ENCODE results near the gene RASIP1.

The RASIP1 gene

DNA sequence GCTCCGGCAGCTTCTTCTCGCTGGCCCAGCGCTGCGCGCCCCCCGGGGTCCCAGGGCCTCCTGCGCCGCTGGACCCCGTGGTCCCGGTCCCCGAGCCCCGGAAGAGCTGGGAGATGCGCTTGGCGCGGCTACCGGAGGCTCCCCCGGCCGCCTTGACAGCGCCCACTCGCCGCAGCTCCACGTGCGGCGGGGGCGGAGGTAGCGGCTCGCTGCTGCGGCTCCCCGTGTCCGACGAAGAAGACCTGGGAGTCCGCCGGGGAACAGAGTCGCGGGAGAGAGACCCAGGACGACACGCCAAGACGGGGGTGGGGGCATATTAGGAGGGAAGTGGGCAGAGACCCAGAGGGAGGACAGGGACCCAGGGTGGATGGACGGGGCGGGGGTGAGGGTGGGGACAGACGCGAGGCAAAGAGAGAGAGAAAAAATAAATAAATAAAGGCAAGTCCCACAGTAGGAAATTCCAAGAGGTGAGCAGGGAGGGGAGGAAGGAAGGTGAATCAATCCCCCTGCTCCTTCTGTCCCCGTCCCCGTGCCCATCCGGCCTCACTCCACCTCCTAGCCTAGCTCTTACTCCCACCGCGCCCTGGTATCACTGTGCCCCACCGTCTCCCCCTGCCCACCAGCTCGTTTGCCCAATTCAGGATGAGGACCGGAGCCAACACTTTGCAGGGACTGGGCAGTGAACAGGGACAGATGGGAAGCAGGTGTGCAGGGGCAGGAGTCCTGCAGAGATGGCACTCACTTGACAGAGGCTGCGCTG lies 826 bp downstream of the RASIP1 start:
- no peak for DNase-seq
- H3K27me3 ChIP-seq (replicated peaks in 2 of 5; ENCODE audit: control insufficient read depth in 4 of 5, insufficient read depth in 5 of 5, low read length in 4 of 5): peaks cover 0 to 20% (median 14%) of the 10 kb centered on the region in 5 experiments
- ChIA-PET CTCF (interaction anchor here (0.6 to 3.5 kb wide), 7 partner anchors 14 to 101 kb away, joined by 3 to 16 read pairs (median 4); no protein-coding TSS in a partner anchor), POLR2A (interaction anchor here (1.0 to 1.8 kb wide), 3 partner anchors 15 to 27 kb away, joined by 3 to 6 read pairs (median 4); no protein-coding TSS in a partner anchor)
- WGBS (ENCODE audit: insufficient coverage): 2% methylated on average over 39 of the region's 51 CpGs
- peak overlapping the region in 5 of 7 experiments; percentile 34 to 72 (median 64) for H3K4me3 ChIP-seq (ENCODE audit: control insufficient read depth in 1 of 7, extremely low read depth in 1 of 7, insufficient read depth in 4 of 7, low read depth in 2 of 7, low read length in 6 of 7)
- no peak overlapping the region for H3K27ac ChIP-seq (ENCODE audit: insufficient read depth in 1 of 2, low read depth in 1 of 2, low read length in 2 of 2, poor library complexity in 1 of 2, severe bottlenecking in 2 of 2)
- H3K36me3 ChIP-seq (ENCODE audit: control insufficient read depth in 4 of 4, insufficient read depth in 4 of 4, low read length in 3 of 4): no peaks in the 10 kb centered on the region
- peaks cover 0 to 34% (median 31%) of the 10 kb centered on the region in 4 experiments for H3K4me1 ChIP-seq (ENCODE audit: control extremely low read depth in 1 of 4, control insufficient read depth in 4 of 4, insufficient read depth in 4 of 4, low read length in 3 of 4)
- no peaks in the 10 kb centered on the region for H3K9me3 ChIP-seq (ENCODE audit: control extremely low read depth in 1 of 5, control insufficient read depth in 4 of 5, insufficient read depth in 2 of 5, low read depth in 1 of 5, low read length in 4 of 5)

DNA sequence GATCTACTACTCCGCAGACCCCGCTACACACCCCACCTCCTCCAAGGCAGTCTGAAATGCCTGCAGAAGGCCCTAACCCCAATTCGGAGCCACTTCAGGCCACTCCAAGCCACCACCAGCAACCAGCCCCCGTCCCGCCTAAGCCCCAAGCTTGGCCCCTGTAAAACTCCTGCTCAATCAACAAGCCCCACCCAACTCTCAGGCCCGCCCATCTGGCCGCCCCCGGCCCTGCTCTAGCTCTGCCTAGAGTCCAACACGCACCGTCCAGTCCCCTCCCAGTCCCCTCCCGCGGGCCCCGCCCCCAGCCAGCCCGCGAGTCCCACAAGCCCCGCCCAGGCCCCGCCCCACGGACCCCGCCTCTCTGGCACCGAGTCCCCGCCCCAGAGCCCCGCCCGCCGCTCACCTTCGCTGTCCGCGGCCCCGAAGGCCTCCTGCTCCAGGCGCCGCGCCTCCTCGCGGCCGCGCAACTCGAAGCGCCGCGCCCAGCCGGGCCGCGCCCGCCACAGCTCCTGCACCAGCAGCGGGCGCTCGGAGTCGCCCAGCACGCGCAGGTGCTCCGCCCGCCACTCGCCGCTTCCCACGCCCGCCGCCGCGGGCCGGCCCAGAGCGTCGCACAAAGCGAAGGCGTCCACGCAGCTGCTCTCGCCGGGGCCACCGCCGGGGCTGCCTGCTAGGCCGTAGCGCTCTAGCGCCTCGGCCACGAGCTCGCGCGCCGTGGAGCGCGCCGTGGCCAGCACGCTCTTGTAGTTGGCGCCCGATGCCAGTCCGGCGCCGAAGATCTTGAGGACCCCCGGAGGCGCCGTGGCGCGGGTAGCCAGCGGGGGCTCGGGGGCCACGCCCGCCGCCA lies 1.6 kb downstream of the RASIP1 start:
- H3K27me3 ChIP-seq (replicated peaks in 2 of 5; ENCODE audit: control insufficient read depth in 4 of 5, insufficient read depth in 5 of 5, low read length in 4 of 5): peaks cover 0 to 20% (median 12%) of the 10 kb centered on the region in 5 experiments
- H3K27ac ChIP-seq (ENCODE audit: insufficient read depth in 1 of 2, low read depth in 1 of 2, low read length in 2 of 2, poor library complexity in 1 of 2, severe bottlenecking in 2 of 2): peak overlapping the region in 1 of 2 experiments; percentile 69
- ChIA-PET POLR2A (interaction anchor here (1.0 to 1.8 kb wide), 3 partner anchors 14 to 26 kb away, joined by 3 to 6 read pairs (median 4); no protein-coding TSS in a partner anchor), CTCF (interaction anchor here (1.0 to 3.5 kb wide), 7 partner anchors 10 to 64 kb away, joined by 3 to 16 read pairs (median 4); no protein-coding TSS in a partner anchor)
- H3K4me1 ChIP-seq (ENCODE audit: control extremely low read depth in 1 of 4, control insufficient read depth in 4 of 4, insufficient read depth in 4 of 4, low read length in 3 of 4): peaks cover 0 to 34% (median 31%) of the 10 kb centered on the region in 4 experiments
- 1% methylated on average over 57 of the region's 96 CpGs for WGBS (ENCODE audit: insufficient coverage)
- peak overlapping the region in 6 of 7 experiments; percentile 28 to 72 (median 60) for H3K4me3 ChIP-seq (ENCODE audit: control insufficient read depth in 1 of 7, extremely low read depth in 1 of 7, insufficient read depth in 4 of 7, low read depth in 2 of 7, low read length in 6 of 7)
- DNase-seq: peak; percentile 87 to 90 (median 88)
- H3K9me3 ChIP-seq (ENCODE audit: control extremely low read depth in 1 of 5, control insufficient read depth in 4 of 5, insufficient read depth in 2 of 5, low read depth in 1 of 5, low read length in 4 of 5): no peaks in the 10 kb centered on the region
- H3K36me3 ChIP-seq (ENCODE audit: control insufficient read depth in 4 of 4, insufficient read depth in 4 of 4, low read length in 3 of 4): no peaks in the 10 kb centered on the region

DNA sequence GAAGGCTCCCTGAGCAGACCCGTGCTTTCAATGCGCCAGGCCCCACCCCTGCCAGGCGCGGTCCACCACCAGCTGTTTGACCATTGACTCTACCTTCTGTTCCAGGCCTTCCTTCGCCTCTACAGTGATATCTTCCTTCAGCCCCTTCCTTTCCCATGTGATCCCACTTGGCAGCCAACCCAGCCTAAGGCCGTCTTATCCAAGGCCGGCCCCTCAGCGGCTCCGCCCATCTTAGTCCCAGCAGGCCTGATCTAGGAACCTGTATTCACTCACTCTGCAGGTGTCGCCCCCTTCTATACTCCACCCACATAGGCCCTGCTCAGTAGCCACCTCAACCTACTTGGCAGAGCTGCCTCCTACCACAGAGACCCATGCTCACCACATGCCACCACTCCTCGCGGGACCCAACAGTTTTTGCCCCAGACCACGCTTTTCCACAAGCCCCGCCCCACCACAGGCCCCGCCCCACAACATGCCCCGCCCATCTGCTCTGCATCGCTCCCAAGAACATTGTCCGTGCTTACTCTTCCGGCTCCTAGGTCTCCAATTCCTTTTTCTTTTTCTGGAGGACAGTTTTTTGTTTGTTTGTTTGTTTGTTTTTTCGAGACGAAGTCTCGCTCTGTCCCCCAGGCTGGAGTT lies 2.9 kb downstream of the RASIP1 start:
- Histone ChIP-seq H3K4me3 (ENCODE audit: control insufficient read depth in 1 of 7, extremely low read depth in 1 of 7, insufficient read depth in 4 of 7, low read depth in 2 of 7, low read length in 6 of 7) (no peak overlapping the region), H3K27ac (ENCODE audit: insufficient read depth in 1 of 2, low read depth in 1 of 2, low read length in 2 of 2, poor library complexity in 1 of 2, severe bottlenecking in 2 of 2) (peak overlapping the region in 1 of 2 experiments; percentile 19), H3K4me1 (ENCODE audit: control extremely low read depth in 1 of 4, control insufficient read depth in 4 of 4, insufficient read depth in 4 of 4, low read length in 3 of 4) (peaks cover 0 to 34% (median 31%) of the 10 kb centered on the region in 4 experiments), H3K36me3 (ENCODE audit: control insufficient read depth in 4 of 4, insufficient read depth in 4 of 4, low read length in 3 of 4) (no peaks in the 10 kb centered on the region), H3K9me3 (ENCODE audit: control extremely low read depth in 1 of 5, control insufficient read depth in 4 of 5, insufficient read depth in 2 of 5, low read depth in 1 of 5, low read length in 4 of 5) (no peaks in the 10 kb centered on the region), H3K27me3 (replicated peaks in 2 of 5; ENCODE audit: control insufficient read depth in 4 of 5, insufficient read depth in 5 of 5, low read length in 4 of 5) (peaks cover 0 to 20% (median 14%) of the 10 kb centered on the region in 5 experiments)
- WGBS (ENCODE audit: insufficient coverage): 94% methylated on average over 18 of the region's 22 CpGs
- CTCF ChIA-PET: interaction anchor here (0.7 to 3.5 kb wide), 4 partner anchors 12 to 61 kb away, joined by 3 to 16 read pairs (median 6); no protein-coding TSS in a partner anchor
- POLR2A ChIA-PET: no interaction called here
- peak in 1 of 3 donors; percentile 22 for DNase-seq

DNA sequence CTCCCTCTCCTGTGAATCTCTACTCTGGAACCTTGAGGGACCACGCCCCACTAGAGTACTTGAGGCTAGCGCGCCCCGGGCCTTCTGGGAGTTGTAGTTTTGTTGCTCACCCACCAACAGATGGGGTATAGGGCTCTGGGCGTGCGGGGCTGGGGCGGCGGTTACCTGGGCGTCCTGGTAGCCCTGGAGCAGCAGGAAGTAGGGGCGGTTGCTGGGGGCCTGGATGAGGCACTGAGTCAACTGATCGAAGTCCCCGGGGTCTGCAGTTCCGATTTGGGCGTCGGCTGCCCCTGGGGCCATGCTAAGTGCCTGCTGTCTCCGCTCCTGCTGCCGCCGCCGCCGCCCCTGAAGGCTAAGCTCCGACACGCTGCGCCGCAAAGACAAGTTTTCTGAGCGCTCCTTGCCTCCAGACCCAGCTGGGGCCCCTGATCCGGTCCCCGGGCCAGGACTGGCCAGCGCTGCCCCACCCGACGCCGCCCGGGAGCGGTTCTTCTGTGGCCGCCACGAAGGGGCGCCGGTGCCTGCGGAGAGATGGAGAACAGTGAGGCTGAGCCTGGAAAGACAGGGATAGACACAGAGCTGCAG lies 5.3 kb downstream of the RASIP1 start:
- peaks cover 0 to 17% (median 16%) of the 10 kb centered on the region in 4 experiments for H3K4me1 ChIP-seq (ENCODE audit: control extremely low read depth in 1 of 4, control insufficient read depth in 4 of 4, insufficient read depth in 4 of 4, low read length in 3 of 4)
- no peak overlapping the region for H3K4me3 ChIP-seq (ENCODE audit: control insufficient read depth in 1 of 7, extremely low read depth in 1 of 7, insufficient read depth in 4 of 7, low read depth in 2 of 7, low read length in 6 of 7)
- H3K9me3 ChIP-seq (ENCODE audit: control extremely low read depth in 1 of 5, control insufficient read depth in 4 of 5, insufficient read depth in 2 of 5, low read depth in 1 of 5, low read length in 4 of 5): no peaks in the 10 kb centered on the region
- no peak for DNase-seq
- POLR2A ChIA-PET: interaction anchor here (0.6 kb wide), 1 partner anchor 97 kb away, joined by 6 read pairs; no protein-coding TSS in a partner anchor
- 96% methylated on average over 28 of the region's 38 CpGs for WGBS (ENCODE audit: insufficient coverage)
- no peak overlapping the region for H3K27ac ChIP-seq (ENCODE audit: insufficient read depth in 1 of 2, low read depth in 1 of 2, low read length in 2 of 2, poor library complexity in 1 of 2, severe bottlenecking in 2 of 2)
- peaks cover 0 to 11% (median 7%) of the 10 kb centered on the region in 5 experiments for H3K27me3 ChIP-seq (replicated peaks in 2 of 5; ENCODE audit: control insufficient read depth in 4 of 5, insufficient read depth in 5 of 5, low read length in 4 of 5)
- no peaks in the 10 kb centered on the region for H3K36me3 ChIP-seq (ENCODE audit: control insufficient read depth in 4 of 4, insufficient read depth in 4 of 4, low read length in 3 of 4)
- CTCF ChIA-PET: interaction anchor here (0.7 kb wide), 1 partner anchor 751 kb away, joined by 3 read pairs; no protein-coding TSS in a partner anchor

DNA sequence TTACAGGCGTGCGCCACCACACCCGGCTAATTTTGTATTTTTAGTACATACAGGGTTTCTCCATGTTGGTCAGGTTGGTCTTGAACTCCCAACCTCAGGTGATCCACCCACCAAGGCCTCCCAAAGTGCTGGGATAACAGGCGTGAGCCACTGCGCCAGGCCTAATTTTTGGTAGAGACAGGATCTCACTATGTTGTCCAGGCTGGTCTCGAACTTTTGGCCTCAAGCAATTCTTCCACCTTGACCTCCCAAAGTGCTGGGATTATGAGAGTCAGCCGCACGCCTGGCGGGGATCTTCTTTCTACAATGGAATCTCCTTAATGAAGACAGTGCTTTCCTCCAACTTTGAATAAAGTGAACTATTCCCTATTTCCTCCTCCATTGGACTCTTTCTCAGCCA lies 5.8 kb downstream of the RASIP1 start:
- CTCF ChIA-PET: interaction anchor here (0.7 kb wide), 1 partner anchor 752 kb away, joined by 3 read pairs; no protein-coding TSS in a partner anchor
- POLR2A ChIA-PET: no interaction called here
- DNase-seq: no peak
- peaks cover 0 to 12% (median 11%) of the 10 kb centered on the region in 4 experiments for H3K4me1 ChIP-seq (ENCODE audit: control extremely low read depth in 1 of 4, control insufficient read depth in 4 of 4, insufficient read depth in 4 of 4, low read length in 3 of 4)
- no peak overlapping the region for H3K4me3 ChIP-seq (ENCODE audit: control insufficient read depth in 1 of 7, extremely low read depth in 1 of 7, insufficient read depth in 4 of 7, low read depth in 2 of 7, low read length in 6 of 7)
- peaks cover 0 to 6% (median 3%) of the 10 kb centered on the region in 5 experiments for H3K27me3 ChIP-seq (replicated peaks in 2 of 5; ENCODE audit: control insufficient read depth in 4 of 5, insufficient read depth in 5 of 5, low read length in 4 of 5)
- WGBS (ENCODE audit: insufficient coverage): 100% methylated on average over 7 of the region's 9 CpGs
- H3K36me3 ChIP-seq (ENCODE audit: control insufficient read depth in 4 of 4, insufficient read depth in 4 of 4, low read length in 3 of 4): no peaks in the 10 kb centered on the region
- H3K9me3 ChIP-seq (ENCODE audit: control extremely low read depth in 1 of 5, control insufficient read depth in 4 of 5, insufficient read depth in 2 of 5, low read depth in 1 of 5, low read length in 4 of 5): no peaks in the 10 kb centered on the region
- H3K27ac ChIP-seq (ENCODE audit: insufficient read depth in 1 of 2, low read depth in 1 of 2, low read length in 2 of 2, poor library complexity in 1 of 2, severe bottlenecking in 2 of 2): no peak overlapping the region

DNA sequence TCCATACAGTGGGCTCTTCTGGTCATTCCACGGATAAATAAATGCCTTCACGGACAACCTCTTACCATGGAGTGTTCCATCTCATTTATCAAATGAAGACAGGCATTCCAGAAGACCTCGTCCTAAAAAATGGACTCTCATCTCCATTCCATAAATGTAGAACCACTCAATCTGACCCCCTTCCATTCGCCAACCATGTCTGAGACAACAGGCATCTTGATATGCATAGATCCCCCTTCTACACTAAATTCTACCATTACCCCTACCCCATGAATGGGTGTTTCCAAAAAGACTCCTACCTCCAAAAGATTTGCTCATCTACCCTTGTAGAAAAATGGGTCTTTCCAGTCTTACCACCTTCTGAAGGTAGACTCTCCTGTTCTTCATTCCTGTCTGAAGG lies 9.0 kb downstream of the RASIP1 start:
- Histone ChIP-seq H3K27ac (ENCODE audit: insufficient read depth in 1 of 2, low read depth in 1 of 2, low read length in 2 of 2, poor library complexity in 1 of 2, severe bottlenecking in 2 of 2) (no peak overlapping the region), H3K9me3 (ENCODE audit: control extremely low read depth in 1 of 5, control insufficient read depth in 4 of 5, insufficient read depth in 2 of 5, low read depth in 1 of 5, low read length in 4 of 5) (peaks cover 0 to 3% (median 0%) of the 10 kb centered on the region in 5 experiments), H3K27me3 (replicated peaks in 2 of 5; ENCODE audit: control insufficient read depth in 4 of 5, insufficient read depth in 5 of 5, low read length in 4 of 5) (peaks cover 0 to 3% (median 0%) of the 10 kb centered on the region in 5 experiments), H3K4me1 (ENCODE audit: control extremely low read depth in 1 of 4, control insufficient read depth in 4 of 4, insufficient read depth in 4 of 4, low read length in 3 of 4) (peaks cover 0 to 7% (median 5%) of the 10 kb centered on the region in 4 experiments), H3K4me3 (ENCODE audit: control insufficient read depth in 1 of 7, extremely low read depth in 1 of 7, insufficient read depth in 4 of 7, low read depth in 2 of 7, low read length in 6 of 7) (no peak overlapping the region), H3K36me3 (ENCODE audit: control insufficient read depth in 4 of 4, insufficient read depth in 4 of 4, low read length in 3 of 4) (no peaks in the 10 kb centered on the region)
- POLR2A ChIA-PET: no interaction called here
- WGBS (ENCODE audit: insufficient coverage): 93% methylated on average over 4 of the region's 4 CpGs
- DNase-seq: no peak
- CTCF ChIA-PET: no interaction called here

Measured in common myeloid progenitor, CD34-positive (primary cell).